Gastroesophageal sphincter (tissue), 4 donors: ENCODE data around the gene HDAC10. TPM values are rescaled to one million over a fixed set of nuclear protein-coding genes. Genes with fewer than 3 reads are reported as not detected.
A peak's percentile ranks its signal among the peaks of the same experiment; 100 is the strongest.

Experiments
- ATAC-seq: fragments of 150-250 bp; one replicate; pipeline ENCODE4 v1.9.1; 2016; ENCODE audit warnings: mild to moderate bottlenecking, moderate library complexity
- H3K27ac ChIP-seq, 4 donors: fragments of 200-600 bp; sonication (generic) in 3 of 4; 1 replicate in 3 of 4; 2 replicates in 1 of 4; pipeline ENCODE4 v1.5.1; 2016 to 2019
- H3K27me3 ChIP-seq: fragments of 200-600 bp; sonication (generic); one replicate; pipeline ENCODE4 v1.5.1; 2019
- H3K36me3 ChIP-seq, 2 donors: fragments of 200-600 bp; sonication (generic); one replicate each; pipeline ENCODE4 v1.5.1; 2019; ENCODE audit warnings: control low read depth in 1 of 2
- H3K4me1 ChIP-seq, 3 donors: fragments of 200-600 bp; sonication (generic); 1 replicate in 2 of 3; 2 replicates in 1 of 3; pipeline ENCODE4 v1.5.1; 2016 to 2019; ENCODE audit warnings: control low read depth in 2 of 3
- H3K4me3 ChIP-seq, 2 donors: fragments of 200-600 bp; sonication (generic); one replicate each; pipeline ENCODE4 v1.5.1; 2019; ENCODE audit warnings: mild to moderate bottlenecking in 1 of 2, moderate library complexity in 1 of 2
- H3K9me3 ChIP-seq, 3 donors: fragments of 200-600 bp; sonication (generic); one replicate each; pipeline ENCODE4 v1.5.1; 2017 to 2019; ENCODE audit warnings: control low read depth in 2 of 3
- EP300 ChIP-seq: sonication (generic); formaldehyde crosslinking; IDR thresholded peaks from one replicate; pipeline ENCODE4 v1.6.1; 2017; ENCODE audit warnings: antibody characterized with exemption, mild to moderate bottlenecking
- POLR2A ChIP-seq, 2 donors: fragments of 450-650 bp; IDR thresholded peaks; one replicate each; pipeline ENCODE4 v1.6.1; 2017; ENCODE audit warnings: antibody characterized with exemption in 2 of 2, mild to moderate bottlenecking in 2 of 2, moderate library complexity in 1 of 2
- POLR2AphosphoS5 ChIP-seq: sonication (generic); formaldehyde crosslinking; IDR thresholded peaks from one replicate; pipeline ENCODE4 v1.6.1; 2017; ENCODE audit warnings: antibody characterized with exemption
- WGBS, 2 donors: methylation state at CpG; one replicate each; pipeline ENCODE4 v1.1.5; 2018; ENCODE audit warnings: low coverage in 1 of 2; 5-methylcytosine and 5-hydroxymethylcytosine counted together
- total RNA-seq, 4 donors: library from RNA; depleted of rRNA; stranded (reverse); fragments of >200 nt; gene quantifications; one replicate each; pipeline ENCODE4 v1.1.0, GENCODE V29; 2016
- TF ChIP-seq, protein P1 (sequence below), 4 experiments: fragments of 200-600 bp in 2 of 4; fragments of 450-650 bp in 2 of 4; sonication (generic) in 1 of 4; IDR thresholded peaks; one replicate each; pipeline ENCODE4 v1.5.1; 2017 to 2019; ENCODE audit warnings: antibody characterized with exemption in 4 of 4, mild to moderate bottlenecking in 2 of 4, moderate library complexity in 2 of 4

The HDAC10 gene
- total RNA-seq, 4 donors from 2014 or later, result 9.4 to 24.7 (median 12.5) TPM

DNA sequence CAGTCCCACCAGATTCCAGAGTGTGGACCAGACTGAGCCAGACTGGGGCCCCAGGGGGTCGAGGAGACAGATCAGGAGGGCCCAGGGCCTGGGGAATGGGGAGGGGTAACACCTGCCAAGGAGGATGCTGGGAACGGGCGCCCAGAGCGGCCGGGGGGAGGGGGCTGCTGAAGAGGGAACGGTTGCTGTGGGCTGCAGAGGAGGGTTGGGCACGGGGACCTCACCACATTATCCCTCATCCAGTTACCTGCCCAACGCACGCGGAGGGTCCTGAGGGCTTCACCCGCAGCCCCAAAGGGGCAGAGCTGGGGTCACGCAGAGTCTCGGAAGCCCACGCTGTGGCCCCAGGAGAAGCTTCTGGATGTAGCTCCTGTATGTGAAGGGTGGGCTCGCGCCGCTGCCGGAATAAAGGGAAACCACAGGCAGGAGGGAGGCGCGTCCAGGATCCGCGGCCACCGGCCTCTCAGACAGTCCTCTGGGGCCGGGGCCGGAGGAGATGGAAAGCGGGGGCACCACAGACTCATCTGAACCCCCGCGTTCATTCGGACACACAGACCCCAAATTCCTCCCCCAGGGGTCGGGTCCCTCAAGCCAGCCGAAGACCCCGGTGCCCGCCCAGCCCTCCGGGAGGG is 51.1 kb downstream of the HDAC10 start:
- H3K36me3 ChIP-seq, result peaks cover 0 to 44% of the 10 kb centered on the region in 2 donors
- H3K4me1 ChIP-seq, result peaks cover 0 to 50% (median 14%) of the 10 kb centered on the region in 3 donors
- TF ChIP-seq POLR2AphosphoS5 (no peak), EP300 (no peak), POLR2A (IDR thresholded peaks at IDR 0.05) (no peak)
- TF ChIP-seq, protein P1, sequence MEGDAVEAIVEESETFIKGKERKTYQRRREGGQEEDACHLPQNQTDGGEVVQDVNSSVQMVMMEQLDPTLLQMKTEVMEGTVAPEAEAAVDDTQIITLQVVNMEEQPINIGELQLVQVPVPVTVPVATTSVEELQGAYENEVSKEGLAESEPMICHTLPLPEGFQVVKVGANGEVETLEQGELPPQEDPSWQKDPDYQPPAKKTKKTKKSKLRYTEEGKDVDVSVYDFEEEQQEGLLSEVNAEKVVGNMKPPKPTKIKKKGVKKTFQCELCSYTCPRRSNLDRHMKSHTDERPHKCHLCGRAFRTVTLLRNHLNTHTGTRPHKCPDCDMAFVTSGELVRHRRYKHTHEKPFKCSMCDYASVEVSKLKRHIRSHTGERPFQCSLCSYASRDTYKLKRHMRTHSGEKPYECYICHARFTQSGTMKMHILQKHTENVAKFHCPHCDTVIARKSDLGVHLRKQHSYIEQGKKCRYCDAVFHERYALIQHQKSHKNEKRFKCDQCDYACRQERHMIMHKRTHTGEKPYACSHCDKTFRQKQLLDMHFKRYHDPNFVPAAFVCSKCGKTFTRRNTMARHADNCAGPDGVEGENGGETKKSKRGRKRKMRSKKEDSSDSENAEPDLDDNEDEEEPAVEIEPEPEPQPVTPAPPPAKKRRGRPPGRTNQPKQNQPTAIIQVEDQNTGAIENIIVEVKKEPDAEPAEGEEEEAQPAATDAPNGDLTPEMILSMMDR (IDR thresholded peaks at IDR 0.05), result peak in 1 of 4 experiments; percentile 0
- 0% methylated on average over 7 of the region's 34 CpGs; no CpG with 5 or more reads in 1 of the 2 donors for WGBS, 2 donors
- no peaks in the 10 kb centered on the region for H3K9me3 ChIP-seq
- peak overlapping the region; percentile 45 to 94 (median 89) for H3K27ac ChIP-seq
- peak; percentile 13 for ATAC-seq
- H3K4me3 ChIP-seq, result peak overlapping the region; percentile 64 to 96
- no peaks in the 10 kb centered on the region for H3K27me3 ChIP-seq

DNA sequence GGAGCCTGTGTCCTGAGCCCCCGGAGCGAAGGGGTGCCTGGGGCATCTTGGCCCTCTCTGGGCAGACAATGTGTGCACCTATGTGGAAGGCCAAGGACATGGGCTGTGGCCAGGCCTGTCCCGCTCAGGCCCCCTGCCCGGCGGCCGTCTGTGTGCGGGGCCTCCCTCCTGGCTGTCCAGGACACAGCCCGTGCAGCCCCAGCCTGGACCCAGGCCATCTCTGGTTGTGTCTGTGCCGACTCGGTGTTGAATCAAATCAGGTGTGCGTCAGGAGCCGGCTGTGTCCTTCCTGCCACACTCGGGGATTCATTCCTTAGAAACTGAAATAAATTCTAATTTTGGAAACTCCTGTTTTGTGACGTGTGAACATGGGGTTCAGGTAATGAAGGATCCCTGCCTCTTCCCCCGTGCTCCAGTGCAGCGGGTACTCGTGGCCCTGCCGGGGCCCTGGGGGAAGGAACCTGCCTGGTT is 51.8 kb downstream of the HDAC10 start:
- TF ChIP-seq POLR2A (IDR thresholded peaks at IDR 0.05) (no peak), POLR2AphosphoS5 (no peak), EP300 (no peak)
- TF ChIP-seq, protein P1 (IDR thresholded peaks at IDR 0.05), result no peak
- ATAC-seq, result no peak
- Histone ChIP-seq H3K4me3 (peak overlapping the region in 1 of 2 donors; percentile 96), H3K36me3 (peaks cover 0 to 46% of the 10 kb centered on the region in 2 donors), H3K4me1 (peaks cover 0 to 44% (median 14%) of the 10 kb centered on the region in 3 donors), H3K27me3 (no peaks in the 10 kb centered on the region), H3K9me3 (no peaks in the 10 kb centered on the region), H3K27ac (peak overlapping the region in 3 of 4 donors; percentile 88 to 94 (median 90))
- 69 to 100% methylated on average over 1 to 2 of the region's 18 CpGs for WGBS, 2 donors

DNA sequence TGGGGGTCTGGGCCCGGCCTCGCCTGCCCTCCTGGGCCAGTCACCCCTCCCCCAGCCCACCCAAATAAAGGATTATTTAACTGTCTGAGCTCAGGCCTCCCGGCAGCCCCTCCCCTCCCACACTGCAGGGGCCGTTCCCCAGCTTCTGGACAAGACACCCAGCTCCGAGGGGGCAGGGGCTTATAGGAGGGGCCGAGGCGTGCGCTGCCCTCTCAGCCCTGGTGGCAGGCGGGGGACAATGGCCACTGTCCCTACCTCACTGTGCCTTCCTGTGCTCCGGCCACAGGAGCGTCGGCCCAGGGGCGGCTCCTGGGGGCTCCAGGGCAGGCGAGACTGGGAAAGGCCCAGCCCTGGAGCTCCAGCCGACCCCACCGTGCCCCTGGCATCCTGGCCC is 52.4 kb downstream of the HDAC10 start:
- Histone ChIP-seq H3K4me3 (no peak overlapping the region), H3K36me3 (peaks cover 0 to 52% of the 10 kb centered on the region in 2 donors), H3K27ac (no peak overlapping the region), H3K27me3 (no peaks in the 10 kb centered on the region), H3K4me1 (peaks cover 0 to 39% (median 14%) of the 10 kb centered on the region in 3 donors), H3K9me3 (no peaks in the 10 kb centered on the region)
- no peak for TF ChIP-seq POLR2AphosphoS5
- TF ChIP-seq, protein P1 (IDR thresholded peaks at IDR 0.05), result no peak
- no peak for ATAC-seq
- WGBS, 2 donors, result no CpG with 5 or more reads among the region's 16 CpGs

DNA sequence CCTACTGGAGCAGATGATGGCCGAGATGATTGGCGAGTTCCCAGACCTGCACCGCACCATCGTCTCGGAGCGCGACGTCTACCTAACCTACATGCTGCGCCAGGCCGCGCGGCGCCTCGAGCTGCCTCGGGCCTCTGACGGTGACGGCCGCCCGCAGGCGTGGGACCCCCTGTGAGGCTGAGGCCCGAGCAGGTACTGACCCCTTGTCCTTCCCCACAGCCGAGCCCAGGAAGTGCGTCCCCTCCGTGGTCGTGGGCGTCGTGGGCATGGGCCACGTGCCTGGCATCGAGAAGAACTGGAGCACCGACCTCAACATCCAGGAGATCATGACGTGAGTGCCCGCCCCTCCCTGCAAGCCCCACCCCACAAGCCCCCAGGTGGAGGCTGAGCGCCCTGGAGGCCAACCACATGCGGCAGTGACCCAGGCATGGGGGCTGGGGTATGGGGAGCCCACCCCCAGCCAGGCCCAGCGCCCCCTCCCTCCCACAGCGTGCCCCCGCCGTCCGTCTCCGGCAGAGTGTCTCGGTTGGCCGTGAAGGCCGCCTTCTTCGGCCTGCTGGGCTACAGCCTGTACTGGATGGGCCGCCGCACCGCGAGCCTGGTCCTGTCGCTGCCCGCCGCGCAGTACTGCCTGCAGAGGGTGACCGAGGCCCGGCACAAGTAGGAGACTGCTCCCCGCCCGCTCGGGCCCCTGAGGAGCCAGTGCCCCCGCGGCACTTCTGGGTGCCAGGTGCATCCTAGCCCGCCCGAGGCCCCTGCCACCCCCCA is 53.0 kb downstream of the HDAC10 start:
- peaks cover 0 to 54% of the 10 kb centered on the region in 2 donors for H3K36me3 ChIP-seq
- no peak for ATAC-seq
- no peak overlapping the region for H3K4me3 ChIP-seq
- TF ChIP-seq POLR2AphosphoS5, result no peak
- TF ChIP-seq, protein P1 (IDR thresholded peaks at IDR 0.05), result no peak
- TF ChIP-seq EP300, result no peak
- no CpG with 5 or more reads among the region's 61 CpGs for WGBS, 2 donors
- H3K27ac ChIP-seq, result no peak overlapping the region
- H3K9me3 ChIP-seq, result no peaks in the 10 kb centered on the region
- peaks cover 0 to 39% (median 14%) of the 10 kb centered on the region in 3 donors for H3K4me1 ChIP-seq
- H3K27me3 ChIP-seq, result no peaks in the 10 kb centered on the region
